NCI-H2196 (cell line): ENCODE data around the gene HJURP.

Experiments
- DNase-seq: peaks from one replicate; lab custom pipeline; 2025; ENCODE audit not compliant: unreplicated experiment; lab: John Stamatoyannopoulos, UW

HJURP gene

DNA sequence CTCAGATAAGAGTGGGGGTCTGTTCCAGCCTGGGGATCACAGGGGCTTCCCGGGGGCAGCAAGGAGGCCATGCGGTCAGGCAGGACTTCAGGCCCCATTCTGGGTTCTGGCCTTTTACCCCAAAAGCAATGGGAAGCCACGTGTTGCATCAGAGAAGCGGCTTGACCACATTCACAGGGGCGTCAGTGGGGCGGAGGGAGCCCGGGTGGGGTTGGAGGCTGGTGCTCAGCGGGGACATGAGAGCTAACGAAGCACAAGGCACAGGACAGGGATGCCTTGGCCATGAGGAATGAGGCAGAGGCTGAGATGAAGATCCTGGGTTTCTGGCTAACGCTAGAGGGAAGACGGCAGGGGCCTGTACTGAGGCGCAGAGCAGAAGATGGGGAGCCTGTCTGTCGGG, 6.1 kb downstream of the HJURP start:
- no peak for DNase-seq

DNA sequence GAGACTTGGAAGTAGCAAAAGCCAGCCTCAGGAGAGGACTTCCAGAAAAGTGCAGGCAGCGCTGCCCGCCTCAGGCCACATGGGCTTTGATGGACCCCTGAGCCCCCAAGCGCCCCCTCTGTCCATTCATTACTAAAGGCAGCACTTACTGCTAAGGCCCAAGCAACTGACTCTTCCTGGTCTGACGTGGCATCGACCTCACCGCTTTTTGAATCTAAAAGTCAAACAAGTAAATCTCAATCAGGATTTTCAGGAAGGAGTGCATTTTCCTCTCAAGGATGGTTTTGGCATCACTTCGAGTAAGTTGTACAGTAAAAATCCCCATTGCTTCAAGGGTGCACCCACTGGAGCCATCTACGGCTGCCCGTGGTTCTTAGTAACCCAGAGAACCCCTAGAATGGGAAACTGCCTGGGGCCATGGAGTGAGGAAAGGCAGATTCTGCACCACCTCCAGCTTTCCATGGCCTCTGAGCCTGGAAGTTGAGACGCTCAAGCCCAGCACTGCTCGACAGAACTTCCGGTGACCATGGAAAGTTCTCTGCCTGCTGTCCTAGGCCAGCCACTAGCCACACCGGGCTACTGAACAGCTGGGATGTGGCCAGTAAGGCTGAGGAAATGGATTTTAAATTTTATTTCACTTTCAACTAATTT, 7.0 kb downstream of the HJURP start:
- no peak for DNase-seq

DNA sequence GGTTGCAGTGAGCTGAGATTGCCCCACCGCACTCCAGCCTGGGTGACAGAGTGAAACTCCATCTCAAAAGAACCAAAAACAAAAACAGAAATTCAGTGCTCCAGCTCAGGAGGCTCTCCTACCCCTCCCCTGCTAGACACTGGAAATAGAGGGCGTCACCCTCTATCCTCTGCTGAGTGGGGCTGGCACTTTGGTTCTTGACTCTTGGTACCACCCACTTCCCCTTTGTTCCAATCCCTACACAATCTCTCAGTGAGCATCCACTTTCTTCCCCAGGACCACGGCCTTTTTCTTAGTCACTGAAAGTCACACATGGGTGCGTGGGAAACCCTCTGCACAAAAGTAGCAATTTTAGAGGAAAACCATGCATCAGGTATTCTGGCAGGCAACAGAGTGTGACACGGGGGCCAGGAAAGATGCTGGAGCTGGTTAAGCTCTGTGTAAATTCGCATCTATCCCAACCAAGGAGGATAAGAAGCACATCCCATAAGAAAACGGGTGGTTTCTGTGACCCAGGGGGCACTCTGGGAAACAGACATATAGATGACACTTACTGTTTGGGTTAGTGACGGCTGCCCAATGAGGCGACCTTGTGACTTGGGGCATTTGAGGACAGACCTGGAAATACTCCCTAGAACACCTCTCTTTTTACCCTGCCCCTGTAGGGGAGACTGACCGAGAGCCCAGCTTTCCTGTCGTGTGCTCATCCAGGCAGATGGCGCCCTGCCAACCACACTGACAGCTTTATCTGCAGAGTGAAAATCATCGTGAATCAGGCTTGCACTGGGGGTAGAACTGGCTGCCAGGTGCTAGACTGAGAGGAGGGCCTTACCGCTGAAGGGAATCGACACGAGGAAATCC, 7.7 kb downstream of the HJURP start:
- no peak for DNase-seq

DNA sequence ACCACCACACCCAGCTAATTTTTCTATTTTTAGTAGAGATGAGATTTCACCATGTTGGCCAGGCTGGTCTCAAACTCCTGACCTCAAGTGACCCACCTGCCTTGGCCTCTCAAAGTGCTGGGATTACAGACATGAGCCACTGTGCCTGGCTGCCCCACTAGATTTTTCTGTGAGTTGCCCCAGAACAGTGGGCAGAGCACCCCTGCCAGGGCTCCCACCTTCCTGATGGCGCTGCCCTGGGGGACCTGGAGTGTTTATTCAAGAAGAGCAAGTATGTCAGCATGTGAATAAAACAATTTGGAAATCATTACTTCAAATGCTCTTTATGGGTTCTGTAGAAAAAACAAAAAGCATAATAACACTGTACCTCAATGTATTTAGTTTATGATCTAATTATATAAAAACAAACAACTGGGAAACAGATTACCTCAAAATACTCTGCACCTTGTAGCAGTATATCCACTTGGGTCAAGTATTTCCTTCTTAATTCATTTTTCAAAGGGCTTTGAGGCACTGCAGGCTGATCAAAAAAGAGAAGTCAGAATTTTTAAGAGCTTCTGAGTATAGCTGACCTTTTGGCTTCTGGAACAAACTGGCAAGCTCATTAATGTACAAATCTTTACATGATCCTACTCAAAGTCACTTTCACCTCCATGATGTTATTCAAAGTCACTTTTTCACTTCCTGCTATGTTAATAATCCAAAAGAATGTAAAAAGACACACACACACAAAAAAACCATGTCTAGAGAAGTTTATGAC, 8.9 kb downstream of the HJURP start:
- DNase-seq, result no peak

DNA sequence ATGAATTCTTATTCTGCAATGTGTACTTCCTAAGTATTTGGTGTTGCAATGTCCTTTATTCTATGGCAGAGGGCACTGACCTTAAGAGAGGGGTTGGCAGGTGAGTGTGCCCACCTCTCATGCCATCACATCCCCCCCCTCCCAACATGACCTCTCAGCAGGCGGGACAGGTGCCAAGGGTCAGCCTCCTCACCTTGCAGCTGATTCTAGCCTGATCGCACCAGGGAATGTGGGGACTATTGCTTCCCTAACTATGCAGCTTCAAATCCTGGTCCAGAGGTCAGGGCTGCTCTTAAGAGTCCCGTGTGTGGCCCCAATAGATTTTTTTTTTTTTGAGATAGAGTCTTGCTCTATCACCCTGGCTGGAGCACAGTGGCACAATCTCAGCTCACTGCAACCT, 9.5 kb downstream of the HJURP start:
- DNase-seq, result no peak

DNA sequence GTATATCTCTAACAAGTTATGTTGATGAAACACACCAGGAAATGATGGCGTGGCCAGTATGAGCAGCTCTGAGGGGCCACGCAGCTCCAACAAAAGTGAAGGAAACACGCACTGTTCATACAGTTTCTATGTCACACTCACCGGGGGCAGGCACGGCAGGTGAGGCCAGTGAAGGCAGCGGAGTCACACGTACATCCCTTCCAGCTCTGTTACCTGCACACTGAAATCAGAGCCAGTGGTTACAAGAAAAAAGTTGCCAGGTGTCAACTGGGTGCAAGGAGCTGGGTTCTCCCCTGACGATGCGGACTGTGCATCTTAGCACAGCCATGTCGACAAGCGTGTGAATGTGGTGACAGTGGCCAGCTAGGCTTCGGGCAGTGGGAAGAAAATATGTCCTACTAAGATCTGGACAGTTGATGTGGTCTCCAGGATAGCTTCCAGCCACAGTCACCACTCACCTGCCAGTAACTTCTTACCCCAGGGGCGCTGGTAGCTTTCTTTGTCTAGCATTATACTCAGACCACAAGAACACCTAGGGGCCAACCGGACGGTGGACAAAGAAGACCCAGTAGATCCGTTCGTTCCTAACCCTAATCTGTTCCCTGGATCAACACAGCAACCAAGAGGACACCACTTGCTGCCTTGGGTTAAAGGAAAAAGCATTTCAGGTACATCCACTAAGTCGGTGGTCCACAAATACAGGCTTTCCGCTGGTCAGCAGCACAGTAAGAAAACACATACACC, 10.1 kb downstream of the HJURP start:
- DNase-seq, result no peak

DNA sequence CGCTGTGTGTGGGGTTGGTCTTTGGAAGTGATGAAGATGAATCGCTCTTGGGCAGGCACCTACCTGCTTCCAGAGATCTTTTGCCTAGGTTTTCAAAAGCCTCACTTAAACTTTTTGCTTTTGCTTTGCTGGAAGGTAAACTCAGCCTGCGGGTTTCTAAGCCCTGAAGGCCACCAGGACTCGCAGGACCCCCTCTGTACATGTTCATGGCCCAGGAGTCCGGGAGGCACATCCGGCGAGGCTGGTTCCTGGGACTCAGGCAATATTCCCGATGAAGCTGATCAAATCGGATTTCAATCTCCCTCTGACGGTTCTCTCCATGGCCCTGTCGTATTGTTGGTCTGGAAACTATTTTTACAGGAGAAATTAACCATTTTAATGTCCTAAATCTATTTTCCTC, 13.2 kb downstream of the HJURP start:
- DNase-seq, result no peak

DNA sequence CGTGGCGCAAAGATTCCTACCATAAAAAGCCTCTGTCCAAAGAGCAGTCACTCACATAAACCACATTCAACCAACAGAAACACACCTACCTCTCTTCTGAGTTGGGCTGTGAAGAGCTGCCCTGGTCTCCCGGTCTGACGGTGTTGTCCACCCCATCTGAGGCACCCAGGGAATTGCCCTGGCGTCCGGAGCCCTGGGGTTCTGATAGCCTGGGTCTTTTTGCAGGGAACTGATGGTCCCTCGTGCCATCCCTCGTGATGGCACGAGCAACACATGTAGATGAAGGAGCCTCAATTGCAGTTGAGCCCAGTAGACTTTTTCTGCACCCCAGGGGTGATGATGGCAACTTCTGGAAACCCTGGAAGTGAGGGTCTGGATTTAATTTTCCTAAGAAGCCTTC, 13.8 kb downstream of the HJURP start:
- DNase-seq, result no peak

DNA sequence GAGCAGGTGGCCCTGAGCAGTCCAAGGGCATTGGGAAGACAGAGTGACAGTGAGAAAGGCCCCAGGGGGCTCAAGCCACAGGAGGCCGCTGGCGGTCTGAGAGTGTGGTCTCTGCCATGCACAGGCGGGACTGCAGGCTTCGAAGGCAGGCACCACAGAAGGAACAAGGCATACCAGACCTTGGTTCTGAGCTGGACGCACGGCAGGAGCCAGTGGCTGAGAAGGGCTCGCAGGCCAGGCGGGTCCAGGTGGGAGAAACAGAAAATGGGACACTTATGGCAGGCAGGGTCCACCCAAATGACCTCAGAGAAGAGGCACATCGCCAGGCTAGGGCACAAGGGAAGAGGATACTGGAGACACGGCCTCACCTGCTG, 14.9 kb downstream of the HJURP start:
- DNase-seq, result no peak

DNA sequence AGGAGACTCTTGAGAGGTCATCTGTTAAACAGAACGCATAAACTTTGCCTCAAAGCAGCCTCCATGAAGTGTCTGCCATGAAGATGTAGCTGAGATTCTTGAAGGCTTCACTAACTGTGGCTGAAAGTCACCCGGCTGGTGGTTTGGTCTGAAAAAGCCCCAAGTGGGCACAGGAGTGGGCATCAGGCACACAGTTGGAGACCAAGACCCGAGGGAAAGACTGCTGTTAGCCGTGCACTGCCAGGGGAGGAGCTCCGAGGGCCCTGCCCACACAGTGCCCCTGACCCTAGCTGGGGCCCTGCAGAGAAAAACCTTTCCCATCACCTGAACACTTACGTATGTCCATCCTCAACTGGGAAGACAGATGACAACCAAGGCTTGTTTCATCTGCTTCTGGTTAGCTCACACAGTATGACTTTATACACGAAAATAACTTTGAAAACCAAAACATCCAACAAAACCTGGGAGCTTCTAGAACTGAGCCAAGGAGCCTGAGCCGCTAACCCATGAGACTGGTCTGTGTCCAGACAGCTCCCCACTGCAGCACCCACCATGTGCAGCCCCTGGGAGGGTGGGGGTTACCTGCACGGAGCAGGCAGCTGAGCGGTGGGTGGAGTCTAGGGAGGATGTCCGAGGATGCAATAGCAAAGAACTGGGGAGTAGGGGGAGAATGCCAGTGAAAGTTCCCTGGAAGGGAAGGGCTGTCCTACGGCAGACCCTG, 15.4 kb downstream of the HJURP start:
- DNase-seq, result no peak

DNA sequence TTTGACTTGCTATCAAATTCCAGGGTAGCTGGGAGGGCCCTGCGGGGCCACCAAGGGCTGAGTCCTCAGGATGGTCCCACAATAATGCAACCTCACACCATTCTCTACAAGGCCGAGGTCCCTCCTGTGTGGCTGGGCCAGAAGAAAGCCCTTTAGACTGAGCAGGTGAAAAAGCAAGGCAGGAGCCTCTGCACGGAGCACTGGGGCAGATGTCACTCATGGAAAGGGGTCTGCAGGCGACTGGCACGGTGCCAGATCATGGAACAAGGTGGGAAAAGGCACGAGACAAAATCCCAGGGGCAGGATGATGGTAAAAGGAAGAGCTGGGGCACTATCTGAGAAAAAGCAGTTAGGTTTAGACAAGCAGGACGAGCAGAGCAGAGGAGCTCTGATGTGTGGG, 16.1 kb downstream of the HJURP start:
- DNase-seq, result no peak

DNA sequence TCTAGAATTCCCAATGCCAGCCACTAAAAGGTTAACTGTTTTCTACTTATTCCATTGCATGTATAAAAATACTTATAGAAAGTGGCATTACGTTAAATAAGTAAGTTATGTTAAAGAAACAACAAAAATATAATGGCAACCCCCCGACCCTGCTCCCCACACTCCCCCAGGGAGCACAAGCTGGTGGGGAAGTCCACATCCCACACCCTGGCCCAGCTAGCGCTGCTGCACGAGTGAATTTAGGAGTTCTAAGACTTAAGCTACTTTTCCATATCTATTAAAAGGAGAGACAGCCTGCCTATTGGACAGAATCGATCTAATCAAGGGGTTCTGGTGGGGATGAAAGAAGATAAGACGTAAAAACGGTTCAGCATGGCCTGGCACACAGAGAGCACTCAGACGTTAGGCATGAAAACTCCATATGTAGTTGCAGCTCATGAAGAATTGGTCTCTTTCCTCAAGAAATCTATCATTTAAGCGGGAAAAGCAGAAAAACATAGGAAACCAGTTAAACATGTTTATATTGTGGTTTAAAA, 16.6 kb downstream of the HJURP start:
- no peak for DNase-seq

DNA sequence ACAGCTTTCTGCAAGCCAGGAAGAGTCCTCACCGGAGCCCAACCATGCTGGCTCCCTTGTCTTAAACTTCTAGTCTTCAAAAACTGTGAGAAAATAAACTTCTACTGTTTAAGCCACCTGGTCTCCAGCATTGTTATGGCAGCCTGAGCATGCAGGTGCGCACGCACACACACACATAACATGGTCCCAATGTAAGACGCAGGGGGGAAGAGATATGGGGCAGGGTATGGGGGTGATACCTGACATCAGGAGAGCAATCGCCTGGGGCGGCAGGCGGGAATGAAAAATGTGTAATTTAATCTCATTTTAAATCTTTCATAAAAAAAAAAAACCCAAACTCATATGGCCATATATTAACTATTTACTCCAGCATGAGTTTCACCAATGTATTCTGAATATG, 18.0 kb downstream of the HJURP start:
- no peak for DNase-seq

DNA sequence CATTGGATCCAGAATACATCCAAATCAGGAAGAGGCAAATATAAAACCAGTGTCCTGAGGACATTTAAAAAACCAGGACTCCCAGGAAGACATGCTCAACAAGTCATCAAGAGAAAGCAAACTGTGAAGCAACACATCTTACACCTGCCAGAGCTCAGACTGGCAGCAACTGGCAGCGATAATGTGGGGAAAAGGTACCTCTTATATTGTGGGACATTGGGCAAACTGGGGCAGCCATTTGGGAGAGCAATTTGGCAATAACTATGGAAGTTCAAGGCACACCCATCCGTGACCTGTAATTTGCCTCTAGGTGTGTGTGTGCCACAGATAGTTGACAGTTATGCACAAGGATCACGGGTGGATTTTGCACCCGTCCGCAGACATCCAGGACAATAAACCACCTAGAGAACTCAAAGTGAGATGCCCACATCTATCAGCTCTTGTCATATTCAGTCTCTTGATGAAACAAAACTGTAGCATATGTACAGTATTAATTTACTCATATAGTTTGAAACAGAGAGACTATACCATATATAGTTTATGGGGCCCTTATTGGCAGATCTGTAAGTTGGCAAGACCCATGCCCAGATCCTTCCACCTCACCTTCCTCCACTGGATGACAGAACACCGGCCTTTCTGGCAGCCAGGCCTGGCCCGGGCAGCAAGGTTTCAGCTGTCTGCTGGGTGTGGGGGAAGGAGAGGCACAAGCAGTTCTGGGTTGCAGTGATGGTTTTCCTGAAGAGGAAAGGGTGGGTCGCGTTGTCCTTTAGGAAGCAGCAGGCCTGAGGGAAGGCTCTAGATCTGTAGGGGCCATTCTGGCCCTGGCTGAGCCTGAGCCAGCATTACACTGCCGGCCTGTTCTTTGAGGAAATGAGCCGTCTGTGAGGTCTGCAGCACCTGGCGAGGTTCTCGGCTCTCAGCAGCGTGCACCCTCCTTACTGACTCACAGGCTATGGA, 18.8 kb downstream of the HJURP start:
- no peak for DNase-seq

DNA sequence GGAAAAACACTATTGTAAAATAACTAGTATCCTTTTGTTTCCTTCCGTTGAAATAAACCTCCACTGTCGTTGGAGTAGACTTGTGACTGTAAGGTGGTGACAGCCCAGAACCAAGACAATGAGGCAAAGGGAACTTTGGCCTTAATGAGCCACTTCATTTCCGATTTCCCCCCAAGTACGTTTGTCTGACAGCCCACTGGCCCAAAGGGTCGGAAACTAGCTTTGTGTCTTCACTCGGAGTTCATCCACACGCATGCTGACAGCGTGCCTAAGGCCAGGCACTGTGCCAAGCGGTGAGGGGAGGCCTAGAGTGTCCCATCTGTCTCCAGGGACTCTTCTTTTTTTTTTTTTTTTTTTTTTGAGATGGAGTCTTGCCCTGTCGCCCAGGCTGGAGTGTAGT, 21.0 kb downstream of the HJURP start:
- DNase-seq, result no peak

DNA sequence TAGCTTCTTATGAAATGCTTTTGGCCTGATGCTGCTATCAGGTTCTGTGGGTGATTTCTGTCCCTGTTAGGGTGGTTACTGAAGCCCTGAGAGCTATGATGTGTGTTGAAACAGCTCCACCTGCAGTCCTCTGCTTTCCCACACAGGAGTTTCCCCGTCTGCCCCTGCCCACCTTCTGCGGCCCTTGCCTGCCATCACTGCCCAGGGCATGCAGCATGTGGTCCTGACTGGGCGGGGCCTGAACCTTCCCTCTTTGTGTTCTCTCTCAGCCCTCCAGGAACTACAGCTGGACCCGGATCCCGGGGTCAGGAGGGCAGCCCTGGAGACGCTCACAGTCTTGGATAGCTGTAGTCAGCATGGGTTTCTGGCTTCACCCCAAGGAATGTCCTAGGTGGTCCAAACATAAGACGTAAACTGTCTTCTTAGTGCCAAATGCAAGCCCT, 21.4 kb downstream of the HJURP start:
- DNase-seq, result peak; percentile 41

DNA sequence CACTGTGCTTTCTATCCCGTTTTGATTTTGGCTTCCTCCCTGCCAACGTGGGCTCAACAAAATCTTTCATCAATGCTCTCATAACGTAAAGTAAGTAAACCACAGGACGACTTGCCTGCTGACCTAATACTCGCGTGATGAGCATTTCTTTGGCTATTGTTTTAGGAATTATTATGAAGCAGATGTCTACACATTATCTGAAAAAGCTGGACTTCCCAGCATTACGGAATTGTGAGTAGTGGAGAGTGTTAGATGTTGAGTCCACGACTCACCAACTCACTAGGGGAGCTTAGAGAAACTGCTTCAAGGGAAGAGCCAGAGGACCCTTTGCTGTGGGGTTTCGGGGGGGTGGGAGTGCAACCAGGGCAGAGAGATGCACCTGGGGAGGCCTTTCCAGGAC, 21.9 kb downstream of the HJURP start:
- DNase-seq, result no peak

DNA sequence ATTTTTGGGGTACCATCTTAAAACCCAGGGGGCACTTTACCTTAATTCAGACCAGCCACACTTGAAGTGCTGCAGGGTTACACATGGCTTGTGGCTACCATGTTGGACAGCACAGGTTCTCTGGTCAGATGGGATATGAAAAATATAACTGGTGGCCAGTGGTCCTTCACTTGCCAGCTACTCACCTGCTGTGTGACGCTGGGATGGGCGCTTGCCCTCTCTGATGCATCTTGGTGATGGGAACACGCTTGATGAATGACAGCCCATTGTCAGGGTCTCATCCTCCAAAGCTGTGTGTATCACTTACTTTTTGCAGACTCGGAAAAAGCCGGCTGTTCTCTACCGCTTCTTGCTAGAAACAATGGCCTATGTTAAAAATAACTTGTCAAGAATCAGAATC, 22.5 kb downstream of the HJURP start:
- no peak for DNase-seq

DNA sequence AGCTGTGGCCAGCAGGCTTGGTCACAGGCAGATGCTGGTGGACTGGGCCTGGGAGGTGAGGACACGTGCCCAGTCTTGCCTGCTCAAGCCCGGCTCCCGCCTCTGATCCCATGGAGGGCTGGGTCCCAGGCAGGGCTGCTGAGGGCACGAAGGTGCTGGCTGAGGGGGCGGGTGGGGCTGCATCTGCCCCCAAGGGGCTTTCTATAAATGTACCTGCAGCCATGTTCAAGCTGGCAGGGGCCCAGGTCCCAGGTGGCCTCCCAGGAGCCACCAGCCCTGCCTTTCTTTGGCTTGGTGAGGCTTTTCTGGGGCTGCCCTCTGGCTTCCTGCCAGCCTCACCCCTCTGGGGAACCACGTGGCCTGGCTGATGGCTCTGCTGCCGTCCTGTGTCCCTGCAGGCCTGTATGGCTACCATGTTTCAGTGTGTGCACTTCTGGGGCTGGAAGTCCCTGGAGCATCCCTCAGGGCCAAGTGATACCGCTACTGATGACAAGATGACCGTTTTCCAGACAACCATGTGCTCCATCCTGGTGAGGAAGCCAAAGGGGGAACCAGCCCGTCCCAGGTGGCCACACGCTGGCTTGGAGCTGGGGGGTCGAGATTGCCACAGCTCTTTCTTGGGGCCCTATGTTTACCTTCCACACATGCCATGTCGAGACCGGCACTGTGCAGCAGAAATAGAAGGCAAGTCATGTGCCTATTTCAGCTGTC, 23.2 kb downstream of the HJURP start:
- no peak for DNase-seq
